ENCODE results near the gene TTC28. TPM values are rescaled to one million over a fixed set of nuclear protein-coding genes. Genes with fewer than 3 reads are reported as not detected.
"Not testable (repeated sequence)": the region's sequence is repeated elsewhere in the genome, so short reads cannot be mapped to it uniquely, and the experiment has no call there.

The TTC28 gene
- total RNA-seq, 2 experiments from 2014 or later, result 1.6 to 1.9 TPM

GRCh38 chr22:28179392-28179791, 500.2 kb downstream of the TTC28 start:
- Mint-ChIP-seq H3K27me3 (ENCODE audit: low read depth) (no peaks in the 10 kb centered on the region), H3K36me3 (ENCODE audit: low read depth) (no peaks in the 10 kb centered on the region), H3K4me1 (ENCODE audit: low read depth) (no peaks in the 10 kb centered on the region), H3K27ac (no peak overlapping the region), H3K4me3 (no peak overlapping the region), H3K9me3 (no peaks in the 10 kb centered on the region)
- CTCF ChIA-PET, result no interaction called here
- DNase-seq, result no peak
- intact Hi-C loops (cut with micrococcal nuclease), result no loop called here

- intact Hi-C loops (cut with micrococcal nuclease), result no loop called here
- Mint-ChIP-seq H3K36me3 (ENCODE audit: low read depth) (no peaks in the 10 kb centered on the region), H3K4me1 (ENCODE audit: low read depth) (no peaks in the 10 kb centered on the region), H3K9me3 (no peaks in the 10 kb centered on the region), H3K27me3 (ENCODE audit: low read depth) (no peaks in the 10 kb centered on the region), H3K4me3 (no peak overlapping the region), H3K27ac (no peak overlapping the region)
- no peak for DNase-seq
- CTCF ChIA-PET, result no interaction called here
Measured at GRCh38 chr22:28175730-28176492, 503.7 kb downstream of the TTC28 start.

- Mint-ChIP-seq H3K9me3 (no peaks in the 10 kb centered on the region), H3K4me3 (no peak overlapping the region), H3K27me3 (ENCODE audit: low read depth) (no peaks in the 10 kb centered on the region), H3K4me1 (ENCODE audit: low read depth) (no peaks in the 10 kb centered on the region), H3K36me3 (ENCODE audit: low read depth) (no peaks in the 10 kb centered on the region), H3K27ac (no peak overlapping the region)
- no peak for DNase-seq
- CTCF ChIA-PET, result no interaction called here
- intact Hi-C loops (cut with micrococcal nuclease), result no loop called here
Measured at GRCh38 chr22:28174509-28174908, 505.1 kb downstream of the TTC28 start.

- CTCF ChIA-PET, result no interaction called here
- no peak overlapping the region for H3K4me3 Mint-ChIP-seq
- intact Hi-C loops (cut with micrococcal nuclease), result no loop called here
Measured at GRCh38 chr22:28172892-28173670, 506.6 kb downstream of the TTC28 start.

GRCh38 chr22:28171712-28172111, 507.9 kb downstream of the TTC28 start:
- no peaks in the 10 kb centered on the region for H3K4me1 Mint-ChIP-seq (ENCODE audit: low read depth)
- H3K4me3 Mint-ChIP-seq, result no peak overlapping the region
- H3K27me3 Mint-ChIP-seq (ENCODE audit: low read depth), result no peaks in the 10 kb centered on the region
- DNase-seq, result no peak
- peaks cover 2% of the 10 kb centered on the region for H3K36me3 Mint-ChIP-seq (ENCODE audit: low read depth)
- intact Hi-C loops (cut with micrococcal nuclease), result no loop called here
- CTCF ChIA-PET, result no interaction called here
- H3K9me3 Mint-ChIP-seq, result peaks cover 4% of the 10 kb centered on the region
- no peak overlapping the region for H3K27ac Mint-ChIP-seq

More at GRCh38 chr22:28172892-28173670, 506.6 kb downstream of the TTC28 start:
- no peak for DNase-seq
- Mint-ChIP-seq H3K27ac (no peak overlapping the region), H3K27me3 (ENCODE audit: low read depth) (no peaks in the 10 kb centered on the region), H3K4me1 (ENCODE audit: low read depth) (no peaks in the 10 kb centered on the region), H3K9me3 (no peaks in the 10 kb centered on the region), H3K36me3 (ENCODE audit: low read depth) (no peaks in the 10 kb centered on the region)

- no peak for DNase-seq
- no peak overlapping the region for H3K27ac Mint-ChIP-seq
- peaks cover 6% of the 10 kb centered on the region for H3K36me3 Mint-ChIP-seq (ENCODE audit: low read depth)
- no peaks in the 10 kb centered on the region for H3K27me3 Mint-ChIP-seq (ENCODE audit: low read depth)
- no peak overlapping the region for H3K4me3 Mint-ChIP-seq
- peaks cover 9% of the 10 kb centered on the region for H3K9me3 Mint-ChIP-seq
- CTCF ChIA-PET, result no interaction called here
- H3K4me1 Mint-ChIP-seq (ENCODE audit: low read depth), result no peaks in the 10 kb centered on the region
- intact Hi-C loops (cut with micrococcal nuclease), result no loop called here
Measured at GRCh38 chr22:28171115-28171514, 508.5 kb downstream of the TTC28 start.

GRCh38 chr22:28169314-28169713, 510.3 kb downstream of the TTC28 start:
- H3K27me3 Mint-ChIP-seq (ENCODE audit: low read depth); H3K4me1 Mint-ChIP-seq (ENCODE audit: low read depth); DNase-seq; H3K27ac Mint-ChIP-seq; H3K4me3 Mint-ChIP-seq; CTCF ChIA-PET; H3K36me3 Mint-ChIP-seq (ENCODE audit: low read depth); intact Hi-C loops (cut with micrococcal nuclease): not testable (repeated sequence)
- peaks cover 12% of the 10 kb centered on the region for H3K9me3 Mint-ChIP-seq

- no peak for DNase-seq
- Mint-ChIP-seq H3K36me3 (ENCODE audit: low read depth) (peaks cover 2% of the 10 kb centered on the region), H3K9me3 (peaks cover 4% of the 10 kb centered on the region), H3K27ac (no peak overlapping the region), H3K27me3 (ENCODE audit: low read depth) (no peaks in the 10 kb centered on the region), H3K4me3 (no peak overlapping the region), H3K4me1 (ENCODE audit: low read depth) (no peaks in the 10 kb centered on the region)
- intact Hi-C loops (cut with micrococcal nuclease), result no loop called here
- CTCF ChIA-PET, result interaction anchor here (1.6 kb wide), 1 partner anchor 104 kb away, joined by 5 read pairs; no protein-coding TSS in a partner anchor
Measured at GRCh38 chr22:28155808-28156207, 523.8 kb downstream of the TTC28 start.

- intact Hi-C loops (cut with micrococcal nuclease), result no loop called here
- no peak overlapping the region for H3K27ac Mint-ChIP-seq
- no peaks in the 10 kb centered on the region for H3K27me3 Mint-ChIP-seq (ENCODE audit: low read depth)
- DNase-seq, result no peak
- peaks cover 4% of the 10 kb centered on the region for H3K9me3 Mint-ChIP-seq
- no peaks in the 10 kb centered on the region for H3K4me1 Mint-ChIP-seq (ENCODE audit: low read depth)
- peaks cover 2% of the 10 kb centered on the region for H3K36me3 Mint-ChIP-seq (ENCODE audit: low read depth)
- CTCF ChIA-PET, result interaction anchor here (0.6 to 0.7 kb wide), 2 partner anchors 121 to 282 kb away, joined by 3 to 4 read pairs; no protein-coding TSS in a partner anchor
- H3K4me3 Mint-ChIP-seq, result no peak overlapping the region
Measured at GRCh38 chr22:28154861-28155260, 524.8 kb downstream of the TTC28 start.

- Mint-ChIP-seq H3K36me3 (ENCODE audit: low read depth) (peaks cover 2% of the 10 kb centered on the region), H3K27me3 (ENCODE audit: low read depth) (no peaks in the 10 kb centered on the region), H3K4me1 (ENCODE audit: low read depth) (no peaks in the 10 kb centered on the region), H3K4me3 (no peak overlapping the region), H3K9me3 (no peaks in the 10 kb centered on the region), H3K27ac (no peak overlapping the region)
- CTCF ChIA-PET, result interaction anchor here (0.9 kb wide), 1 partner anchor 290 kb away, joined by 4 read pairs; no protein-coding TSS in a partner anchor
- intact Hi-C loops (cut with micrococcal nuclease), result no loop called here
- DNase-seq, result no peak
Measured at GRCh38 chr22:28151151-28151816, 528.4 kb downstream of the TTC28 start.

GRCh38 chr22:28148816-28149465, 530.7 kb downstream of the TTC28 start:
- Mint-ChIP-seq H3K4me3 (no peak overlapping the region), H3K4me1 (ENCODE audit: low read depth) (no peaks in the 10 kb centered on the region), H3K36me3 (ENCODE audit: low read depth) (no peaks in the 10 kb centered on the region), H3K27me3 (ENCODE audit: low read depth) (no peaks in the 10 kb centered on the region), H3K9me3 (no peaks in the 10 kb centered on the region), H3K27ac (no peak overlapping the region)
- no peak for DNase-seq
- intact Hi-C loops (cut with micrococcal nuclease), result no loop called here
- CTCF ChIA-PET, result interaction anchor here (0.6 kb wide), 1 partner anchor 770 kb away, joined by 3 read pairs; no protein-coding TSS in a partner anchor

GRCh38 chr22:28147401-28147800, 532.2 kb downstream of the TTC28 start:
- H3K9me3 Mint-ChIP-seq, result no peaks in the 10 kb centered on the region
- no peaks in the 10 kb centered on the region for H3K4me1 Mint-ChIP-seq (ENCODE audit: low read depth)
- no peaks in the 10 kb centered on the region for H3K27me3 Mint-ChIP-seq (ENCODE audit: low read depth)
- intact Hi-C loops (cut with micrococcal nuclease), result no loop called here
- CTCF ChIA-PET, result no interaction called here
- H3K4me3 Mint-ChIP-seq, result no peak overlapping the region
- H3K36me3 Mint-ChIP-seq (ENCODE audit: low read depth), result no peaks in the 10 kb centered on the region
- no peak overlapping the region for H3K27ac Mint-ChIP-seq
- DNase-seq, result no peak

All from activated naive CD4-positive, alpha-beta T cell treated with anti-CD3 and anti-CD28 coated beads for 36 hours (primary cell).